Measurements from ENCODE around the gene ASB6.
"Not testable (repeated sequence)": the region's sequence is repeated elsewhere in the genome, so short reads cannot be mapped to it uniquely, and the experiment has no call there.

ASB6 gene

GRCh38 chr9:129667378-129667777 lies 25.4 kb upstream of the ASB6 start:
- no peak for DNase-seq (ENCODE audit: low read depth)

DNA sequence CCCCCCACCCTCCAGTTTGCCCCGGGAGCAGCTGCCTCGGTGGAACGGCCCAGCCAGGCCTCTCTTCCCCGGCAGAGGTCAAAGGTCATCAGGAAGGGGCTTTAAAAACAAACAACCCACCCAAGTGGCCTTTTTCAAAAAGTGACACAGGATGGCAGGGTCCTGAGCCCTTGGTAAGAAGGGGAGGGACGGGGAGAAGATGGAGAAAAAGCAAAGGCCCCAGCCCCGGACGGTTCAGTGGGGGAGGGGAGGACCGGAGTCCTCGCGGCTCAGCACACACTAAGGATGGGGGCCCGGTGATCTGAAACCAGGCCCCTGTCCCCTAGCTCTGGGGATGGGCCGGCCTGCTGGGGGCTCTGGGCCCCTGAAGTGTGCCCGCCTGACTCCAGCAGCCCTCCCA lies 24.6 kb upstream of the ASB6 start:
- no peak for DNase-seq (ENCODE audit: low read depth)

GRCh38 chr9:129665814-129666520 lies 24.0 kb upstream of the ASB6 start:
- DNase-seq (ENCODE audit: low read depth) = peak; percentile 18

GRCh38 chr9:129665389-129665775 lies 23.4 kb upstream of the ASB6 start, which contains the start of gene PRRX2:
TSS of gene PRRX2 (plus strand) at chr9:129665647. CDS start at chr9:129665868, 221 bp downstream.
- DNase-seq (ENCODE audit: low read depth) = peak; percentile 53

DNA sequence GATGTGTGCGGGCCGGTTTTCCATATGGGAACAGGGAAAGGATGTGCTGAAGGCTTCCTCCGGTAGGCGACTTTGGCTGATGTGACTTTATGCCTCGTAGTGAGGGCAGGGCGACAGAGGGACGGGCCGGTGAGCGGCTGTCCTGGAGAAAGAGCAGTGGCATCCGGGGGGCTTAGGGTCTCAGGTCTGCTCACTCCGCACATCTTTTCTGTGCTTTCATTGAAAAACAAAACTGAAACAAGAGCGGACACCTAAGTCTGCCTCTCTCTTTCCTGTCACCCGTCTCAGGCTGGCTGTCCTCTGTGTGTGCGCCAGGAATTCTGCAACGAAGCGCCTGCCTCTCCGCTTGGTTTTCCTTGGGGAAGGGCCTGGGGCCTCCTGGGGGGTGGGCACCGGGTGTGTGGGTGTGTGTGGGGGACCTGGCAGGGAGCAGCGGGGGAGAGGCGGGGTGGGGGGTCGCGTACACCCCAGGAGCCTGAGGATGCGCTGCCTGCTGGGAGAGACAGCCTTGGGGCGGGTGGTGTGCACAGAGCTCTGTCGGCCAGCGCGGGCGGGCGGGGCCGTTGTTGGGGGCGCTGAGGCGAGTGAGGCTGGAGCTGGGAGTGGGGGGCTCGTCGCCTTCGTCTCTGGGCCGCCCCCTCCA lies 22.9 kb upstream of the ASB6 start:
- DNase-seq (ENCODE audit: low read depth) = no peak

GRCh38 chr9:129662239-129662638 lies 20.3 kb upstream of the ASB6 start:
- not testable (repeated sequence) for DNase-seq (ENCODE audit: low read depth)

DNA sequence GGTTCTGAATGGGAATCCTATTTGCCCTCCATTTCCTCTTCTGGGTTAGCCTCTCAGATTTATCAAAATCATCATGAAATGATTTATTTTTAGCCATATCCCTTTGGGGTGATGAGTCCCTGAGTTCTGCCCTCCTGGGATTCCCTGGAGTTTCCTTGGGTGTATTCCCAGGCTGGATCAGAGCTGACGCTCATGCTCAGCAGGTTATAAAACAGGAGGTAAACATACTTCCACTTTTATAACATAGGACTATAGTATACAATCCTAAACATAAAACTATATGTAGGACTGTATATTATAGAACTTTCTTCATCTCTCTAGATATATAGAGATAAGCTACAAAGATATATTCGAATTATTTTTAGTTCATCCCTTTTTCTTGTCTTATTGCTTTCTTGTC lies 19.1 kb upstream of the ASB6 start:
- no peak for DNase-seq (ENCODE audit: low read depth)

GRCh38 chr9:129656795-129657390 lies 14.9 kb upstream of the ASB6 start:
- peak; percentile 55 for DNase-seq (ENCODE audit: low read depth)

GRCh38 chr9:129655696-129656095 lies 13.7 kb upstream of the ASB6 start:
- DNase-seq (ENCODE audit: low read depth) = no peak

DNA sequence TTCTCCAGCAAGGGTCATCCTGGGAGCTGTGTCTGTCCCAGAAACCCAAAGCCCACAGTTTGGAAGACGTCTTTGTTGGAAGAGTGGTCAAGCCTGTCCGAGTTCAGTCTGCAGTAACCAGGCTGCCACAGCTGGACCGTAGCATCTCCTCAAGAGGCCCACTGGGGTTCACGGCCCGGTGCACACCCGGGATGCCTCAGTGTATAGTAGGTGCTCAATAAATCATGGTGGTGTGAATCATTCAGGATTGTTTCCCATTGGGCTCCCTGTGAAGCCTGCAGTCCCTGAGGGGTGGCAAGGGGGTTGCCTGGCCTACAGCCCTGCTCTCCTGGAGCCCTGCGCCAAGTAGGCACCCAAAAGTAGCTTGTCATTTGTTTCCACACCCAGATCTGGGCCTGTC lies 13.2 kb upstream of the ASB6 start:
- no peak for DNase-seq (ENCODE audit: low read depth)

DNA sequence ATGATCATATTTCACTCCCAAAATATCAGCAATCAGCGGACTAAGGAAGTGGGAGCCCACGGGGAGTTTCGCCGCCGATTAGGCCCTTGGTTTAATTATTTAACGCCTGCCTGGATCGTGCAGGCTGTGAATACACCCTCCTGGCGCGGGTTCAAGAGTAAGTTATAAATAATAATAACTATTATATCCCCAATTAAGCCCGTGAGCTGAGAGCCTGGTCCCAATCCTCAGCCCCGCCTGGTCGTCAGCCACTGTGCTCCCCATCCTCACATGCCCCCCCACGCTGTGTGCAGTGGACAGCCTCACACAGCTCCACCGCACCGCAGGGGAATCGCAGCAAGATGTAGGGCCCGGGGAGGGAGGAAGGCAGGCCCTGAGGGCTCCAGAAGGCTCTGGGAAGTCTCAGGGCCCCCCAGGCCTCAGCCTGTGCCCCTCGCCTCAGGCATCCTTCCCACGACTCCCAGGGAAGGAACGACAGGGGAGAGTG lies 12.6 kb upstream of the ASB6 start:
- DNase-seq (ENCODE audit: low read depth) = no peak

GRCh38 chr9:129653823-129654553 lies 12.0 kb upstream of the ASB6 start:
- no peak for DNase-seq (ENCODE audit: low read depth)

DNA sequence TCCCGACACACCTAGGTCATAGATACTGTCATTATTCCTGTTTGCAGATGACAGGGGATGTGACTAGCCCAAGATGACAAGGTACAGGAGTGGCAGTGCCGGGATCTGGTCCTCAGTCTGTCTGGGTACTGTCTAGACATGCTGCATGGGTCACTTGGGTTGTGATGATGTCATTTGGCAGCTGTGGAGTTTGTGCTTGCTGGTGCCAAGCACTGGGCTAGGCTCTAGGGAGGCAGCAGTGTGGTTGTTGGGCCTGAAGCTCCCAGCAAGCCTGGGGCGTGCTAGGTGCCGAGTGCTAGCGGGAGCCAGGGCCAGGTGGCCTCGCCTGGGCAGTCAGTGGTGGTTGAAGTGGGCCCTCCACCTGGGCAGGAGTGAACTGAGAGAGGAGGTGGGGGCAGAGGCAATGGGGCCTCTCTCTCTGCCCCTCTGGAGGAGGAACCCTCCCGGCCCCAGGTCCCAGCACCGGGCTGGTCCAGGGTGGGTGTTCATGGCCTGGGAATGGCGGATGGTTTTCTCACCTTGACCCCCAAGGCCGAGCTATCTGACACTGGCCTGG lies 8.8 kb upstream of the ASB6 start:
- peak; percentile 37 for DNase-seq (ENCODE audit: low read depth)

DNA sequence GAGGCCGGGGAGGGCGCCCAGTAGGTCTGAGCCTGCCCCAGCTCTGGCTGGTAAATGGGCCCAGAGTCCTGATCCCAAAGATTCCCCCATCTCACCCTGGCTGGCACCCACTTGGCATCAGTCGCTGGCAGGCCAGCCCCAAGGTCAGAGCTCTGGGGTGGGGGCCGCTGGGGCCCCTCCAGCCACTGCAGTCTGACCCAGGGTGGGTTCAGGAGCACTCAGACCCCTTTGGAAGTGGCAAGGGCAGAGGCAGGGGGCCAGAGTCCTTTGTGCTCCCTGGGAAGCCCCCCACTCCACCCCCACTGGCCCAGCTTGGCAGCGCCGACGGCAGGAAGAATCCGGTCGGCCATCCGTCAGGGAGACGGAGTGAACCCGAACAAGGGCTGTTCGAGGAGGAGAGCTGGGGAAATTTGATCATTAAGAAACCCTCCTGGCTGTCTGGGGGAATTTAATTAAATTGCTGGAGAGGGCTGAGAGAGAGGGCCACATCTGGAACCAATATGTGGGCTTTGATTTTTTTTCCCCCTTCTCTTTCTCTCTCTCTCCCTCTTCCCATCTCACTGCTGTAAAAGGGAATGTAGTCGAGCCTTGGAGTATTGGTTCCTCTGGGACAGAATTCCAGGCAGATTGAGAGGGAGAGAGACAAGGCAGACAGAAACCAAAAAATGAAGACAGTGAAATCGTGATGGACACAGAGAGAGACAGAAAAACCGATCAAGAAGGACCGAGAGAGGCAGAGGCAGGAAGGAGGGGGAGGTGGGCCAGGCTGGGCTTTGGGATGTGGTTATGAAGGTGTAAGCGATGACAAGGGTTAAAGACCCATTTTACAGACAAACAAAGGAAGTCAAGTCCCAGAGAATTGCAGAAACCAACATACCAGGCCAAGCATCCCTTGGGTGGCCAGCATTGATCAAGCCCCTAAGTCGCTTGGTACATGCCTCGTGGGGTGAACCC lies 8.1 kb upstream of the ASB6 start:
- no peak for DNase-seq (ENCODE audit: low read depth)

DNA sequence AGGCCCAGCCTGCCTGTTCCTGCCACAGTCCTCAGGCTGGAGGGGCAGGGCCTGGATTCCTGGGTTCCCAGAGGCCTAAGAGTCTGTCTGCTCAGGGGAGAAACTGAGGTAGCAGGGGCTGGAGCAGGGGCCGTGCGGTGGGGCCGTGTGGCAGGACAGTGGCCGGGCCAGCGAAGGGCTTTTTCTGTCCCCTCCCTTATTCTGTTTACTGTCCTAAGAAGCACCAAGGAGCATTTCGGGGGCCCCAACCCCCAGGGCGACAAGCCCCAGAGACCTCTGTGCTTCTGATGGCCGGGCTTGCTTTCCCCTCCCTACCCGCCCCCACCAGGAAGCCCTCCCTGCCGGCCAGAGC lies 6.8 kb upstream of the ASB6 start:
- no peak for DNase-seq (ENCODE audit: low read depth)

GRCh38 chr9:129648092-129648763 lies 6.3 kb upstream of the ASB6 start:
- no peak for DNase-seq (ENCODE audit: low read depth)

DNA sequence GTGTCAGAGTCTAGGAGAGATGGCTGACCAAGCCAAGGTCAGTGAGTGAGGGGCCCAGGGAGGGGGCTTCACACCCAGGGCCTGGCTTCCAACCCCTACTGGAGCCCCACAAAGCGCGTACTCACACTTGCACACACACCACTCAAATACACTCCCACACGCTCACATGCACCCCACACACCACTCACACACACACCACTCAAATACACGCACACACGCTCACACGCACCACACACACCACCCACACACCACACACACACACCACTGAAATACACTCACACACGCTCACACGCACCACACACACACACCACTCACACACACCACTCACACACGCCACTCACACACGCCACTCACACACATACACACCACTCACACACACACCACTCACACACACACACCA lies 5.7 kb upstream of the ASB6 start:
- no peak for DNase-seq (ENCODE audit: low read depth)

DNA sequence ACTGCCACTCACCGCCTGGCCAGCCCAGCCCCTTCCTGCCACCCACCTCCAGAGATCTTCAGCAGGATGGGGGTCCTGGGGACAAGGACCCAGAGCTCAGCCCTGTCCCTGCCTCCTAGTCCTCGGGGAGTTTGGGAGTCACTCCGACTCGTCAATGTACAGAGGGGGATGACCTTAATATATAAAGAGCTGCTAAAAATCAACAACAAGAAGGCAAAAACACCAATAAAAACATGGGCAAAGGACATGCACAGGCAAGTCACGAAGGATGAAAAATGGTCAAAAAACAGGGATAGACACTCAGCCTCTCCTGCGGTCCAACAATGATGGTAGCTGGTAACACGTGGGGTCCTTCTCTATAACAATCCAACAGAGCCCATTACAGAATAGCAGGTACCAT lies 4.7 kb upstream of the ASB6 start:
- DNase-seq (ENCODE audit: low read depth) = no peak

GRCh38 chr9:129646252-129646651 lies 4.3 kb upstream of the ASB6 start:
- no peak for DNase-seq (ENCODE audit: low read depth)

DNA sequence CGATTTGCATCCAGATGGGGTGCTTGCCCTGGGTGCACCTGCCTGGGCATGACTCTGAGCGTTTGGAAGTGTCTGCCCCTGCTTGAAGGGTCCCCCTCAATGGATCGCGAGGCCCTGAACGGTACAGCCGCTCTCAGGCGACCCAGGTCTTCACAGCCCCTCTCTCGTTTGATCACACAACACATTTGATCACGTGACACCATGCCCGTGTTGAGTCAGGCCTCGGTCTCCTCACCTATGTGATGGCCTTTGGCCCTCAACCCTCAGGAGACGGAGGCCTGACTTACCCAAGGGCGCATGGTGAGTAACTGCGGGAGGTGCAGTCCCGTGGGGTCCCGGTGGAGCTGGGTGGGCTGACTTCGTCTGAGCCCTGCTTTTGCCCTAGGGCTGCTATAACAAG lies 3.0 kb upstream of the ASB6 start:
- DNase-seq (ENCODE audit: low read depth) = no peak

DNA sequence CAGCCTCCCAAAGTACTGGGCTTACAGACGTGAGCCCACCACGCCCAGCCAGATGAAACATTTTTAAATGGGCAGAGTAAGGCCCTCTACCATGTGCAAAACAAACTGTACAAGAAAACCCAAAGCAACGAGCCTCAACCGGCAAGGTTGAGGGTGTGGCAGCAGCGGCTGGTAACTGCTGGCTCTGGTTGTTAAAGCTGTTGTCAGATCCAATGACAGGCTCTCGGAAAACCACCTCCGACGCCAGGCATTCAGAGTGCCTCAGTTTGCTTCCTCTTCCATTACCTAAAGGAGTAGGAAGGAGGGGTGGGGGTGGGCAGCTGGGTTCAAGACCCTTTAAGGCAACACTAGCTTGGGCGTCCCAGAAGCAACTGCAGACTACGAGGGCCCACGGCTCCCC lies 2.4 kb upstream of the ASB6 start:
- DNase-seq (ENCODE audit: low read depth) = no peak
